Testis (tissue), 2 donors: ENCODE results near the gene MAP3K2.

Experiments
- POLR2A ChIP-seq: fragments of 450-650 bp; IDR thresholded peaks from one replicate; pipeline ENCODE4 v1.6.1; 2017; ENCODE audit warnings: antibody characterized with exemption, mild to moderate bottlenecking, moderate library complexity
- TF ChIP-seq, protein P1 (sequence below), 3 experiments: fragments of 450-650 bp in 2 of 3; fragments of 200-600 bp in 1 of 3; sonication (generic) in 1 of 3; IDR thresholded peaks; one replicate each; pipeline ENCODE4 v1.5.1; 2016 to 2019; ENCODE audit warnings: antibody characterized with exemption in 3 of 3, mild to moderate bottlenecking in 2 of 3, moderate library complexity in 1 of 3

DNA sequence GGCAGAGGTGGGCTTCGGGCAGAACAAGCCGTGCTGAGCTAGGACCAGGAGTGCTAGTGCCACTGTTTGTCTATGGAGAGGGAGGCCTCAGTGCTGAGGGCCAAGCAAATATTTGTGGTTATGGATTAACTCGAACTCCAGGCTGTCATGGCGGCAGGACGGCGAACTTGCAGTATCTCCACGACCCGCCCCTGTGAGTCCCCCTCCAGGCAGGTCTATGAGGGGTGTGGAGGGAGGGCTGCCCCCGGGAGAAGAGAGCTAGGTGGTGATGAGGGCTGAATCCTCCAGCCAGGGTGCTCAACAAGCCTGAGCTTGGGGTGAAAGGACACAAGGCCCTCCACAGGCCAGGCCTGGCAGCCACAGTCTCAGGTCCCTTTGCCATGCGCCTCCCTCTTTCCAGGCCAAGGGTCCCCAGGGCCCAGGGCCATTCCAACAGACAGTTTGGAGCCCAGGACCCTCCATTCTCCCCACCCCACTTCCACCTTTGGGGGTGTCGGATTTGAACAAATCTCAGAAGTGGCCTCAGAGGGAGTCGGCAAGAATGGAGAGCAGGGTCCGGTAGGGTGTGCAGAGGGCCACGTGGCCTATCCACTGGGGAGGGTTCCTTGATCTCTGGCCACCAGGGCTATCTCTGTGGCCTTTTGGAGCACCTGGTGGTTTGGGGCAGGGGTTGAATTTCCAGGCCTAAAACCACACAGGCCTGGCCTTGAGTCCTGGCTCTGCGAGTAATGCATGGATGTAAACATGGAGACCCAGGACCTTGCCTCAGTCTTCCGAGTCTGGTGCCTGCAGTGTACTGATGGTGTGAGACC, 30.7 kb upstream of the MAP3K2 start, which contains the start of gene PROC:
- TF ChIP-seq, protein P1, sequence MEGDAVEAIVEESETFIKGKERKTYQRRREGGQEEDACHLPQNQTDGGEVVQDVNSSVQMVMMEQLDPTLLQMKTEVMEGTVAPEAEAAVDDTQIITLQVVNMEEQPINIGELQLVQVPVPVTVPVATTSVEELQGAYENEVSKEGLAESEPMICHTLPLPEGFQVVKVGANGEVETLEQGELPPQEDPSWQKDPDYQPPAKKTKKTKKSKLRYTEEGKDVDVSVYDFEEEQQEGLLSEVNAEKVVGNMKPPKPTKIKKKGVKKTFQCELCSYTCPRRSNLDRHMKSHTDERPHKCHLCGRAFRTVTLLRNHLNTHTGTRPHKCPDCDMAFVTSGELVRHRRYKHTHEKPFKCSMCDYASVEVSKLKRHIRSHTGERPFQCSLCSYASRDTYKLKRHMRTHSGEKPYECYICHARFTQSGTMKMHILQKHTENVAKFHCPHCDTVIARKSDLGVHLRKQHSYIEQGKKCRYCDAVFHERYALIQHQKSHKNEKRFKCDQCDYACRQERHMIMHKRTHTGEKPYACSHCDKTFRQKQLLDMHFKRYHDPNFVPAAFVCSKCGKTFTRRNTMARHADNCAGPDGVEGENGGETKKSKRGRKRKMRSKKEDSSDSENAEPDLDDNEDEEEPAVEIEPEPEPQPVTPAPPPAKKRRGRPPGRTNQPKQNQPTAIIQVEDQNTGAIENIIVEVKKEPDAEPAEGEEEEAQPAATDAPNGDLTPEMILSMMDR (IDR thresholded peaks at IDR 0.05): no peak
- TF ChIP-seq POLR2A: no peak
